Activated CD8-positive, alpha-beta memory T cell treated with anti-CD3 and anti-CD28 coated beads for 36 hours (primary cell): ENCODE measurements around the gene SKIC3. TPM values are rescaled to one million over a fixed set of nuclear protein-coding genes. Genes with fewer than 3 reads are reported as not detected.

Experiments
- CTCF ChIA-PET: fragments of 350-600 bp; sonication (Branson Sonifier 250); formaldehyde crosslinking; loops from one replicate; lab custom pipeline; 2021; ENCODE audit warnings: antibody characterized with exemption; lab: Charles Lee
- POLR2A ChIA-PET: fragments of 350-600 bp; sonication (Branson Sonifier 250); formaldehyde crosslinking; loops from one replicate; lab custom pipeline; 2021; ENCODE audit warnings: antibody characterized with exemption; lab: Charles Lee
- total RNA-seq, 2 experiments: library from RNA; stranded (reverse); gene quantifications; one replicate each; pipeline ENCODE4 v1.2.3, GENCODE V29; 2021

SKIC3 gene
- total RNA-seq, 2 experiments from 2014 or later = 63.8 to 65.4 TPM

GRCh38 chr5:95533761-95534160 lies 21.0 kb downstream of the SKIC3 start:
- ChIA-PET CTCF (no interaction called here), POLR2A (no interaction called here)

GRCh38 chr5:95533106-95533505 lies 21.7 kb downstream of the SKIC3 start:
- CTCF ChIA-PET = no interaction called here
- POLR2A ChIA-PET = no interaction called here

GRCh38 chr5:95532415-95532814 lies 22.4 kb downstream of the SKIC3 start:
- ChIA-PET CTCF (no interaction called here), POLR2A (no interaction called here)

- ChIA-PET CTCF (no interaction called here), POLR2A (no interaction called here)
Measured at GRCh38 chr5:95531491-95531890, 23.3 kb downstream of the SKIC3 start.

GRCh38 chr5:95530416-95530815 lies 24.4 kb downstream of the SKIC3 start:
- ChIA-PET CTCF (no interaction called here), POLR2A (no interaction called here)

- ChIA-PET CTCF (no interaction called here), POLR2A (no interaction called here)
Measured at GRCh38 chr5:95528565-95528964, 26.2 kb downstream of the SKIC3 start.

GRCh38 chr5:95526871-95527270 lies 27.9 kb downstream of the SKIC3 start:
- ChIA-PET POLR2A (no interaction called here), CTCF (no interaction called here)

GRCh38 chr5:95524423-95524822 lies 30.4 kb downstream of the SKIC3 start:
- POLR2A ChIA-PET = no interaction called here
- CTCF ChIA-PET = no interaction called here

GRCh38 chr5:95520206-95520605 lies 34.6 kb downstream of the SKIC3 start:
- ChIA-PET CTCF (no interaction called here), POLR2A (no interaction called here)

GRCh38 chr5:95519681-95520080 lies 35.1 kb downstream of the SKIC3 start:
- POLR2A ChIA-PET = no interaction called here
- CTCF ChIA-PET = no interaction called here

GRCh38 chr5:95519151-95519550 lies 35.6 kb downstream of the SKIC3 start:
- ChIA-PET POLR2A (no interaction called here), CTCF (no interaction called here)

- CTCF ChIA-PET = no interaction called here
Measured at GRCh38 chr5:95518417-95518816, 36.4 kb downstream of the SKIC3 start.

GRCh38 chr5:95511606-95512005 lies 43.2 kb downstream of the SKIC3 start:
- CTCF ChIA-PET = no interaction called here
- POLR2A ChIA-PET = no interaction called here

More at GRCh38 chr5:95518417-95518816, 36.4 kb downstream of the SKIC3 start:
- POLR2A ChIA-PET = no interaction called here

- ChIA-PET POLR2A (no interaction called here), CTCF (no interaction called here)
Measured at GRCh38 chr5:95508550-95508949, 46.2 kb downstream of the SKIC3 start.

Other genes starting within 250 kb of the SKIC3 start
- gene FAM81B, start 163.6 kb downstream of the SKIC3 start, total RNA-seq = not detected
- gene ARSK, start 124 bp upstream of the SKIC3 start, total RNA-seq = 1 to 10 TPM; 4.4 to 4.7 TPM
- under 1 TPM; 0.38 to 0.44 TPM for gene GPR150, start 65.1 kb upstream of the SKIC3 start, total RNA-seq
- gene RFESD, start 91.8 kb upstream of the SKIC3 start, total RNA-seq = 1 to 10 TPM; 5.1 to 6.5 TPM
- not detected for gene SPATA9, start 128.0 kb upstream of the SKIC3 start, total RNA-seq
- under 1 TPM; 0.40 to 0.67 TPM for gene RHOBTB3, start 176.4 kb upstream of the SKIC3 start, total RNA-seq